GM10847 (cell line): ENCODE data around the gene USP15.

Source experiments
- POLR2A ChIP-seq: IDR thresholded peaks from 2 replicates; pipeline ENCODE4 v1.6.1; 2011; ENCODE audit not compliant: insufficient read length; ENCODE audit errors: extremely low read depth

The USP15 gene

GRCh38 chr12:62265511-62265910, 5.3 kb downstream of the USP15 start:
- TF ChIP-seq POLR2A: no peak

- TF ChIP-seq POLR2A: no peak
Measured at GRCh38 chr12:62267026-62267425, 6.8 kb downstream of the USP15 start.

- TF ChIP-seq POLR2A: no peak
Measured at GRCh38 chr12:62267480-62267879, 7.3 kb downstream of the USP15 start.

- TF ChIP-seq POLR2A: no peak
Measured at GRCh38 chr12:62268956-62269355, 8.8 kb downstream of the USP15 start.

- no peak for TF ChIP-seq POLR2A
Measured at GRCh38 chr12:62269464-62270228, 9.4 kb downstream of the USP15 start.

- TF ChIP-seq POLR2A: no peak
Measured at GRCh38 chr12:62270384-62270783, 10.2 kb downstream of the USP15 start.

GRCh38 chr12:62270872-62271271, 10.7 kb downstream of the USP15 start:
- TF ChIP-seq POLR2A: no peak

- TF ChIP-seq POLR2A: no peak
Measured at GRCh38 chr12:62272936-62273552, 12.8 kb downstream of the USP15 start.

GRCh38 chr12:62273724-62274380, 13.6 kb downstream of the USP15 start:
- no peak for TF ChIP-seq POLR2A

GRCh38 chr12:62278022-62278421, 17.8 kb downstream of the USP15 start:
- no peak for TF ChIP-seq POLR2A

- TF ChIP-seq POLR2A: no peak
Measured at GRCh38 chr12:62279058-62279457, 18.9 kb downstream of the USP15 start.

GRCh38 chr12:62279961-62280360, 19.8 kb downstream of the USP15 start:
- TF ChIP-seq POLR2A: no peak

- no peak for TF ChIP-seq POLR2A
Measured at GRCh38 chr12:62282057-62282774, 22.0 kb downstream of the USP15 start.

GRCh38 chr12:62284749-62285148, 24.5 kb downstream of the USP15 start:
- no peak for TF ChIP-seq POLR2A

GRCh38 chr12:62285284-62285683, 25.1 kb downstream of the USP15 start:
- TF ChIP-seq POLR2A: no peak

GRCh38 chr12:62288328-62288727, 28.1 kb downstream of the USP15 start:
- TF ChIP-seq POLR2A: no peak
